ENCODE results near the gene XYLT1.
"Not testable (repeated sequence)": the region's sequence is repeated elsewhere in the genome, so short reads cannot be mapped to it uniquely, and the experiment has no call there.

The XYLT1 gene, protein sequence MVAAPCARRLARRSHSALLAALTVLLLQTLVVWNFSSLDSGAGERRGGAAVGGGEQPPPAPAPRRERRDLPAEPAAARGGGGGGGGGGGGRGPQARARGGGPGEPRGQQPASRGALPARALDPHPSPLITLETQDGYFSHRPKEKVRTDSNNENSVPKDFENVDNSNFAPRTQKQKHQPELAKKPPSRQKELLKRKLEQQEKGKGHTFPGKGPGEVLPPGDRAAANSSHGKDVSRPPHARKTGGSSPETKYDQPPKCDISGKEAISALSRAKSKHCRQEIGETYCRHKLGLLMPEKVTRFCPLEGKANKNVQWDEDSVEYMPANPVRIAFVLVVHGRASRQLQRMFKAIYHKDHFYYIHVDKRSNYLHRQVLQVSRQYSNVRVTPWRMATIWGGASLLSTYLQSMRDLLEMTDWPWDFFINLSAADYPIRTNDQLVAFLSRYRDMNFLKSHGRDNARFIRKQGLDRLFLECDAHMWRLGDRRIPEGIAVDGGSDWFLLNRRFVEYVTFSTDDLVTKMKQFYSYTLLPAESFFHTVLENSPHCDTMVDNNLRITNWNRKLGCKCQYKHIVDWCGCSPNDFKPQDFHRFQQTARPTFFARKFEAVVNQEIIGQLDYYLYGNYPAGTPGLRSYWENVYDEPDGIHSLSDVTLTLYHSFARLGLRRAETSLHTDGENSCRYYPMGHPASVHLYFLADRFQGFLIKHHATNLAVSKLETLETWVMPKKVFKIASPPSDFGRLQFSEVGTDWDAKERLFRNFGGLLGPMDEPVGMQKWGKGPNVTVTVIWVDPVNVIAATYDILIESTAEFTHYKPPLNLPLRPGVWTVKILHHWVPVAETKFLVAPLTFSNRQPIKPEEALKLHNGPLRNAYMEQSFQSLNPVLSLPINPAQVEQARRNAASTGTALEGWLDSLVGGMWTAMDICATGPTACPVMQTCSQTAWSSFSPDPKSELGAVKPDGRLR

DNA sequence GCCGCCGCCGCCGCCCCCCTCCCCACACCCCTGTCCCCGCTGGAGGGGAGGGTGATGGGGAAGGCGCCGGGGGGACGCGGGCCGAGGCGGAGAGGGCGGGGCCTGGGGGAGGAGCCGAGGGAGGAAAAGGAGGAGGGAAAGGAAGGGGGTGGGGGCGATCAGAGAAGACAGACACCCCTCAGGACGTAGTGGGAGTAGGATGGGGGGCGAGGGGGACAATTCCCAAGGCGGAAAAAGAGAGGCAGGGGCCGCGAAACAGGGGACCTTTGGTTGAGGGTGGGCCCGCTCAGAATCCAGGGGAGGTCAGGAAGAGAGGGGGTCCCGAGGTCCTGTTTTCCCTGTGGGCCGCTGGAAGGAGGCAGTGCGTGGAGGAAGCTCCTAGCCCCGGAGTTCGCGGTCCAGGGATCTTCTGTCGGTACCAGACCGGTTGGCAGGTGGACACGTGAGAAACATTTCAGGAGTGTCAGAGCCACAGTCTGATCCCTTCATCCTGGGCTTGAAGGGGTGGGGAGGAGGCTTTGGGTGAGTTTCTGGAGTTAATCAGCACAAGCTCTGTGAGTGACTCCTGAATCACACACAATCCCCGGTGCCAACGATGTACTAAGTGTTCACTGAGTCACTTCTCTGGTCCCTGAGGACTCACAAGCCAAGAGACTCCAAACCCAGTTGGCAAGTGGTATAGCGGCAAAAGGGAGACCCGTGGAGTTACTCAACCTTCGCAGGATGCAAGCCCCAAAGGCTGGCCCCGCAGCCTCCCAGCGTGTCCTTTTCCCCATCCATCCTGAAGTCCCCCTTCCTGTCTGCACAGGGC is at the start of gene XYLT1:
XYLT1 (minus strand) TSS at position 53 of the 811 bp plus-strand sequence. CDS start 164 bp downstream, outside the sequence.
- peak; percentile 67 for DNase-seq

DNA sequence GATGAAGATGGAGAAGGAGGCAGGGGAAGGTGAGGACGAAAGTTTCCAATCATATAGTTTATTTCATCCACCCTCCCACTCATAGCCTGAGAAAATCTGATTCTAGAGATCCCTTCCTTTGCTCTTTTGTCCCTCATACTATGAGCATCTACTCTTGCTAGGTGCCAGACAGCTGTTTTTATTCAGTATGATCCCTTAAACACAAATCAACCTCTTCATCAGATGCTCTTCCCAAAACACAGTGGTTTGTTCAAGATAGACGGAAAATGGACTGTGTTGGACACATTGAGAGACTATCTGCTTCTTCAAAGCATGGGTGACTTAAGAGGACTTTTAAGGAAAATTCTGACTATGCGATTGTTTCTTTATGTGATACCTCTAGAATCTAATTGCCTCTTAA is 49.4 kb upstream of the XYLT1 start:
- no peak for DNase-seq

DNA sequence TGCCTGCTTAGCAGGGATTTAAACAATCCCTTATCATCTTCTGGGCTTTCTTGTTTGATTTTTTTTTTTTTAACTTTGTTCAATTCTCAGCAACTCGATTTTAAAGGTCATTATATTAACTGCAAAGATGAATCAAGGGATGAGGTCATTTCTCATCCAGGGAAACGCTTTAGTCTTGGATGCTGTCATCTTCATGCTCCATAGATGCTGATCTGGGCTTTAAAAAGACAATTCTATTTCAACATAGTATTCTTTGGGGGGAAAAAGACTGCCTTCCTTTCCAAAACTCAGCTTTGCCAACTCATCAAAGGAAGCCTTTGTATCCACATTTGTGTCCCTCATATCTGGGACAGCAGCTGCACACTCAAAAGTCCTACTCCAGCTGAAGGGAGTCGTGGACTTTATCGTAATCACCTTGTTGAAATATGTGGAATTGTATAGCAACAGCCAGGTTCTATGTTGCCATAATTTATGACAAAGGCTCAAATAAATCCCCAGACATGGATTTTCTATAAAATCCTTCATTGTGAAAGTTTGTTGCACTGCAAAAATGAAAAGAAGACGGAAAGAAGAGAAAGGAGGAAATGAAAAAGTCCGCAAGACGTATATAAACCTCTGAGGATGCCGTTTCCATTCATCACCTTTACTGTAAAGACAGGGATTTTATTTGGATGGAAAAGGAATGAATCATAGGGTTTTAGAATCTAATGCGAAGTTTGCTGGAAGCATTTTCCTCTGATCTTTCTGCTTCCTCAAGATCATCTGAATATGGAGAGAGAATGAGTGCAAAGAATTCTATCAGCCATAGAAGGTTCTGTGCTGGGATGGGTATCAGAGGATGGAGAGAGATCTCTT is 48.6 kb upstream of the XYLT1 start:
- DNase-seq: no peak

DNA sequence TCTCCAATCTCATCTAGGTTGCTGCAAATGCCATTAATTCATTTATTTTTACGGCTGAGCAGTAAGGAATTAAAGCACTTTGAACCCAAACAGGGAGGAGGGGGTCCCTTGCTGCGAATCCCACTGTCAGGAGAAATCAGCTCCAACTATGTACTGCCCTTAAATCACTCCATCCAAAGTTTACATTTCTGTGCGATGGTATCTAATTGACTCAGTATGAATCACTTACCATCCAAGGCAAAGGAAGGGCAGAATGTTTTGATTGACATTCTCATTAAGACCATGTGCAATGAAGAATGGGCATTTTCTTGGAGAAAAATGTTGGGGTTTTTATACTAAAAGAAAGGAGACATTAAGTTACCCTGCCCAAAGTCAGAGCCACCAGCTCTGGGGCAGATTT is 47.7 kb upstream of the XYLT1 start:
- DNase-seq: no peak

DNA sequence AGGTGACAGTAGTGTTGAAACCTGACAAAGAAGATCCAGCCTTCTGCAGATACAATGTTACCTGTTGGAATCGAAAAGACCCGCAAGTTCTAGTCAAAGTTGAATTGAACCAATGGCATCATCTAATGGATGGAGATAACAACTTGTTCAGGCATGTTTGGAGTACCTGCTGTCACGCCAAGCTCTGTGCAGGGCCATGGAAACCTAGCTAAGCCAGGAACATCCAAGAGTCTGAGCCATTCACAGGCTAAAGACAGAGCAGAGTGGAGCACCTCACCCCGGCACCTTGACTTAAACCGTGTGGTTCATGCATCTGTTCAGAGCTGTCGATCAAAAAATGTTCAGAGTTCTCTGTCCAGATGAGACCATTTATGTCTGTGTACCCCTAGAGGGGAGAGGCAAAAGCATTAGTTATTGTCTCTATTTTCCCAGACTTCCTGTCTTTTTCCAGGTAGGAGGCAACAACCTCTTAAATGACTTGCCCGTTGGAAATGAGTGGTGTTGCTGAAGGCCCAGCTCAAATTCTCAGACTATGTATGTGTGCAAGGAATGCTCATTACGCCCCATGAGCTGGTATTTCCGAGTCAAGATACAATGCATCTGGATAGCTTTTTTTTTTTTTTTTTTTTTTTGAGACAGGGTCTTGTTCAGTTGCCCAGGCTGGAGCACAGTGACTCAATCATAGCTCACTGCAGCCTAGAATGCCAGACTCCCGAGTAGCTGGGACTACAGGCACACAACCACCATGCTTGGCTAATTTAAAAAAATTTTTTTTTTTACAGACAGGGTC is 44.9 kb upstream of the XYLT1 start:
- peak; percentile 80 for DNase-seq

DNA sequence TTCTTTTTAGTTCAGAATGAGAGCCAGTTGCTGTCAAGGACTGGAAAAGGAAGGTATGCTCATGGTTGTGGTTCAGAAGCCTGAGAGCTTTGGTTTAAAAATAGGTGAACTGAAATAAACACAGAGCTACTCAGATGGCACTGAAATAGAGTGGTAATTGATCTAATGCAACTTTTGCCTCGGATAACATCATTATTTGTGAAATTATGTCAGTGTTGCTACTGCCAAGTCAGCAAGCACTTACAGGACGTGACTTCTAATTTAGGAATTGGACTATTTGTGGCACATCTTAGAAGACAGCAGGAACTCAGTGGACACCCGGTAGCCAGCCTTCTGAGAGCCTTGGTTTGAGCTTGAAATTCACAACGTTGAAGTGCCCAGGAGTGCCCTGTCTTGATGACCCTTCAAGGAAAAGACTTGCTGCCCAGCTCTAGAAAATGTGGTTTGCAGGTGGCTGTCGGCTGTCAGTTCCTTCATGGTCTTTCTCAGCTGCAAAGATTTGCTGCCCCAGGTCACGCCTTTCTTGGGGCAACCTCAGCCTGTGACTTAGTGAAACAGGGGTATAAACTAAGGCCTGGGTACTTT is 42.0 kb upstream of the XYLT1 start:
- DNase-seq: no peak

DNA sequence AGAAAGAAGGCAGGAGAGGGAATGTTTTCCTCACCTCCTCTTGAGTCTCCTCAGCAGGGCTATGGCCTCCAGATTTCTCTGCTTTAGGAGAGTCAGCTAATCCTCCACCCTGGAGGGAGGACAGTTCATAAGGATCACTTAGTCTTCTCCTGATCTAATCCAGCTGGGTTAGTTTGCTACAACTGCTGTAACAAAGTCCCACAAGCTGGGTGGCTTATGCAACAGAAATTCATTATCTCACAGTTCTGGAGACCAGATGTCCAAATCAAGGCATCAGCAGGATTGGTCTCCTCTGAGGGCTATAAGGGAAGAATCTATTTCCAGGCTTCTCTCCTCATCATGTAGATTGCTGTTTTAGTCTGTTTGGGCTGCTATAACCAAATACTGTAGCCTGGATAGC is 40.6 kb upstream of the XYLT1 start:
- no peak for DNase-seq

DNA sequence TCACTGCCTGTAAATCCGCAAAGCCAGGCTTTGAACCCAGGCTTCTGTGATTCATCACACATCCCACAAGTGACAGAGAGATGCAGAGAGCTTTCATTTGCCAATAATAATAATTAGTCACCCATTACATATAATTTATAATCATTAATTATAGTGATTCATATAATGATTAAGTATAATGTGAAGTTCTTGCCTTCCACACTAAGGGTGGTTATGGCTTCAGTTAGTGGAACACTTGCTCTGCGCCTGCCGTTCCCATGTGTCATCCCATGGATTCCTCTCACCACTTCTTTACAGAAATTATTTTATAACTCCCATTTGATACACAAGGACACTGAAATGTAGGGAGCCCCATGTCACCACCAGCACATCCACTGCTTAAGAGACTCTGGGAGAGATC is 39.8 kb upstream of the XYLT1 start:
- no peak for DNase-seq

DNA sequence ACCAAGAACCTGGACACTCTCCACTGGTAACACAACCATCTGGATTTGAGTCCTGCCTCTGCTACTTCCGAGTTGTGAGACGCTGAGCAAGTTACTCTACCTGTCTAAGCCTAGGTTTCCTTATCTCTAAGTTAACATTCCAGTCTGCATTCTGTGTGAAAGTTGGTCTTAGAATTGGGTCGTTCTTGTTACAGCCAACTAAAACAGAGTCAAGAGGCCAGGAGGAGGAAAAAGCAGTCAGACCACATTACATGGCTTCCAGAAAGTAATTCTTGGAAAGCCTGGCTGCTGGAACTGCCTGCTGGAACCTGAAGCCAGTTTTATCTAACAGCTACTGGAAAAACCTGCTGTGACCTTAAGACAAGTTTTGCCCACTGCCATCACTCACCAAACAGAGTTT is 38.4 kb upstream of the XYLT1 start:
- peak; percentile 64 for DNase-seq

DNA sequence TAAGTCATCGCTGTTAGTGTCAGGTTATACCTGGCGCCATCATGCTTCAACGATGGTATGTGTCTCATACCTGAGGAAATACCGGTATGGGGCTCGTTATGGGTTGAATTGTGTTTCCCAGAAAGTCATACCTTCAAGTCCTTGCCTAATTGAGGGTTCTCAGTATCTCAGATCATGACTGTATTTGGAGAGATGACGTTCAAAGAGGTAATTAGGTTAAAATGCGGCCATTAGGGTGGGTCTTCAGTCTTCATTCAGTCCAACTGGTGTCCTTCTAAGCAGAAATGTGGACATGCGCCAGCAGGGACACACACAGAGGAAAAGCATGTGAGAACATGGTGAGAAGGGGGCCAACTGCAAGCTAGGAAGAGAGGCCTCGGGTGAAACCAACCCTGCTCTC is 37.5 kb upstream of the XYLT1 start:
- no peak for DNase-seq

DNA sequence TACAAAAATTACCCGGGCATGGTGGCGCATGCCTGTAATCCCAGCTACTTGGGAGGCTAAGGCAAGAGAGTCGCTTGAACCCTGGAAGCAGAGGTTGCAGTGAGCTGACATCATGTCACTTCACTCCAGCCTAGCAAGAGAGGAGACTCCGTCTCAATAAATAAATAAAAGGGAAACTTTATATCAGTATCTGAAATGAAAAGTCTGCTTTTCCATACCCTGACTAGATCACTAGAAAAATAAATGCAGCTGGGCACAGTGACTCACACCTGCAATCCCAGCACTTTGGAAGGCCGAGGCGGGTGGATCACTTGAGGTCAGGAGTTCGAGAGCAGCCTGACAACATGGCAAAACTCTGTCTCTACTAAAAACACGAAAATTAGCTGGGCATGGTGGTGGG is 36.8 kb upstream of the XYLT1 start:
- not testable (repeated sequence) for DNase-seq

DNA sequence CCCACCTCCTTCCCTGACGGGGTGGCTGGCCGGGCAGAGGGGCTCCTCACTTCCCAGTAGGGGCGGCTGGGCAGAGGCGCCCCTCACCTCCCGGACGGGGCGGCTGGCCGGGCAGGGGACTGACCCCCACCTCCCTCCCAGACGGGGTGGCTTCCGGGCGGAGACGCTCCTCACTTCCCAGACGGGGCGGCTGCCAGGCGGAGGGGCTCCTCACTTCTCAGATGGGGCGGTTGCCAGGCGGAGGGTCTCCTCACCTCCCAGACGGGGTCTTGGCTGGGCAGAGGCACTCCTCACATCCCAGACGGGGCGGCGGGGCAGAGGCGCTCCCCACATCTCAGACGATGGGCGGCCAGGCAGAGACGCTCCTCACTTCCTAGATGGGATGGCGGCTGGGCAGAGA is 35.1 kb upstream of the XYLT1 start:
- not testable (repeated sequence) for DNase-seq

DNA sequence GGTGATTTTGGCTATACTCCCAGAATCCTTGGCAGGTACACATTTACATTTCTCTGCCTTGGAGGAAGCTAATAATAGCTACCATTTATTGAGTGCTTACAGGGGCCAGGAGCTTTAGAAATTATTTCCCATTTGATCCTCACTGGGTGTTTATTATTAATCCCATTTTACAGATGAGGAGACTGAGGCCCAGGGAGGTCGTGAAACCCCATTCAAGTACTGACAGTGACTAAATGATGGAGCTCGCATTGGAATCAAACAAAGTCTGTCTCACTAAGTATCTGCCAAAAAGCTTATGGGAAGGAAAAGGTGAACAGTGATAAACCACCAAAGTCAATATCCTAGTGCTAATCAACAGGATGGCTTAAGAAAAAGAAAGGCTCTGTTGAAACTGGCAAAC is 33.3 kb upstream of the XYLT1 start:
- DNase-seq: no peak

DNA sequence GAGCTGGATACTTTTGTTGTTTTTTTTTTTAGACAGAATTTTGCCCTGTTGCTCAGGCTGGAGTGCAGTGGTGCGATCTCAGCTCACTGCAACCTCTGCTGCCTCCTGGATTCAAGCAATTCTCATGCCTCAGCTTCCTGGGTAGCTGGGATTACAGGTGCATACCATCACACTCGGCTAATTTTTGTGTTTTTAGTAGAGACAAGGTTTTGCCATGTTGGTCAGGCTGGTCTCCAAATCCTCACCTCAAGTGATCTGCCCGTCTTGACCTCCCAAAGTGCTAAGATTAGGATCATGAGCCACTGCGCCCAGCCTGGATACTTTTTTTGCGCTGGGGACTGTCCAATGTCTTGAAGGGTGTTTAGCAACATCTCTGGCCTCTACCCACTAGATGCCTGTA is 32.6 kb upstream of the XYLT1 start:
- no peak for DNase-seq

DNA sequence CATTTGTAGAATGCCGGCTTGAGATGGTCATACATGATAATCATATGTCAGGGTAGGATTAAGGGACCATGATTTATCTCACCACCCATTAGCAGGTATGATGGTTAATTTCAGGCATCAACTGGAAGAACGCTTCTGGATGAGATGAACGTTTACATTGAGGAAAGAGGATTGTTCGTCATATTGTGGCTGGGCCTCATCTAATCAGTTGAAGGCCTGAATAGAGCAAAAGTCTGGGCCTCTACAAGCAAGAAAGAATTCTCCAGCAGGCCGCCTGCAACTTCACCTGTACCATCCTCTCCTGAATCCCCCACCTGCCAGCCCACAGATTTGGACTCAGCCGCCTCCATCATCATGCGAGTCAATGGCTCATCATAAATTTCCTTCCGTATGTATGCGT is 30.6 kb upstream of the XYLT1 start:
- DNase-seq: no peak

DNA sequence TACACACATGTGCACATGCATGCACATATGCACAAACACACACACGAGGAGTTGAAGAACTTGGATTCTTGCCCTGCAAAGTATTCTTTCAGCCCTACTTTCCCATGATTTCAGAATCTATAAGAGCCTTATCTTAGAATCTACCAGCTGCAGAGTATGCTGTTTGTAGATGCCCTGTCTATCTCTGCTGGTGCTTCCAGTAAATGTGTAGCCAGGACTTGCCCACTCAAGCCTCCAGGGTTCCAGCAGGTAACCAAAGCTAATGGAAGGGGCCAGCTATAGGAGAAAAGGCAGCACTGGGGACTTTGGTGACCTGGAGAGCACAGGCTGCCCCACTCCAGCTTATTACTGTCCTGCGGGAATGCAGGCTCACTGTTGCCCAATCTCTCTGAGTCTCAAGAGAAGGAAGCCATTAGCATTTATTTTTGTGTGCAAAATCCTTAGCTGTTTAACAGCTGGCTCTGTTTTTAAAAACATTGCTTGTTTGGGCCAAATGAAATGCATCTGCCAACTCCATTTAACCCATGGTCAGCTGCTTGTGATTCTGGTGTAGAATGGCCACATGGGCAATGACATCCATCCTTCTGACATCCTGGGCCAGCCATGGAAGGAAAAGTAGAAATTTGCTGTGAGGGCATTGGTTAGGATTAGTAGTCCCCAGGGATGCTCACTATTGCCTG is 28.6 kb upstream of the XYLT1 start:
- no peak for DNase-seq

DNA sequence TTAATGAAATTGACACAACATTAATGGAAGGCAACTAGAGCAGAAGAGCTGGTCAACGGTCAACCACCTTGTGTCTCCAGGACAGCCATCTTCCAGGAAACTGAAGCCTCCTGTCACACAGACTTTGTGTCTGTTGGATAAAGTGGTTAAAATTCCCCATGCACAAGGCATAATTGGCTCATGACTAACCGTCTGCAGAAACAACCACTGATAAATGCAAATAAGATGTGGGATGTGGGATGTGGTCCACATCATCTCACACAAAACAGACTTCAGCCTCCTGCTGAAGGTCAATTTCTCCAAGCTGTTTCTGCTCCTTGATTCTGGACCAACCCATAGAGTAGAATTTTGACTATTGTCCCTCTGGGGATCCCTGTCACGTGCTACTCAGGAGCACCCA is 26.9 kb upstream of the XYLT1 start:
- no peak for DNase-seq

DNA sequence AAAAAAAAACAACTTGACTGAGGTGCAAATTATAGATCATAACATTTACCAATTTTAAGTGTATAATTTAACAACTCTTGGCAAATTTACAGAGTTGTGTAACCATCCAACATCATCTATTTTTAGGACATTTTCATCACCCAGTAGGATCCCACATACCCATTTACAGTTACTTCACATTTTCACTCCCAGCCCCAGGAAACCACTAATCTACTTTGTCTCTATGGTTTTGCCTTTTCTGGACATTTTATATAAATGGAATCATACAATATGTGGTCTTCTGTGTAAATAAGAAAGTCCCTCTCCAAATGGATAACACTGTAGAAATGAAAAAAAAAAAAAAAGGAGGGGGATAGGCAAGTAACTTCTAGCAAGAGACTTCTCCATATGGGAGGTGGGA is 26.1 kb upstream of the XYLT1 start:
- DNase-seq: no peak

DNA sequence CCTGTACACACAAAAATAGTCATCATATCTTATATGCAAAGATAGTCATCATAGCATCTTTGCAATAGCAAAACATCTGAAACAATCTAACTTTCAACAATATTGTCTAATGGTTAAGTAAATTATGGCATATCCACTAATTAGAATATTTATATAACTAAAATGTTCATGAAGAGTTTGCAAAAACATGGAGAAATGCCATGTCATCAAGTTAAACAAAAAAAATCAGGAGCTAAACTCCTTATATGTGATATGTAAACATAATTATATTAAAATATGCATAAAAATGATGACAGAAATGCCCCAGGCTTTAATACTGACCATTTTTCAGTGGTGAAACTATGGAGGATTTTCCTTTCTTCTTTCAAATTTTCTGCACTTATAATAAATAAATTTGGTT is 22.3 kb upstream of the XYLT1 start:
- DNase-seq: no peak

DNA sequence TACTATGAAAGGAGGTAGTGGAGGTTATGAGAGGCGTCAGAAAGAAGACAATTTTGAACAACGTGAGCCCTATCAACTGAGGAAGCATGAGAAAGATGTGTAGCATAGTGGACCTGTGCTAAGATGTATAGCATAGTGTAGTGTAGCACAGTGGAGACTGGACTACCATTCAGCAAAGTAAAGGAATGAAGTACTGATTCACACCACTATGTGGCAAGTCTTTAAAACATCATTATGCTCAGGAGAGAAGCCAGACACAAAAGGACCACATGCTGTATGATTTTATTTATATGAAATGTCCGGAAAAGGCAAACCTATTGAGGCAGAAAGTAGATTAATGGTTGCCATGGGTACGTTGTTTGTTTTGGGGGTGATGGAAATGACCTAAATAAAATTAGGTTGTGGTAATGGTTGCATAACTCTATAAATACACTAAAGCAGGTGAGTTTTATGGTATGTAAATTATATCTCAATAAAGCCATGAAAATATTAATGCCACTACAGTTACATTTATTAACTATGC is 20.4 kb upstream of the XYLT1 start:
- no peak for DNase-seq

All from islet precursor cell (in vitro differentiated cells).